IMR-90 (cell line): ENCODE measurements around the gene OSBPL2.

ENCODE experiments used
- BHLHE40 ChIP-seq: fragments of 150-350 bp; IDR thresholded peaks from 2 replicates; pipeline ENCODE4 v1.6.1; 2016; ENCODE audit warnings: mild to moderate bottlenecking, low read depth, low read length
- CTCF ChIP-seq: conservative IDR thresholded peaks from 2 replicates; pipeline ENCODE4 v1.5.1; 2012; ENCODE audit warnings: mild to moderate bottlenecking, low read depth, low read length, improper control_type of control experiment
- FOS ChIP-seq: fragments of 150-350 bp; IDR thresholded peaks from 2 replicates; pipeline ENCODE4 v1.6.1; 2016; ENCODE audit warnings: low read depth, low read length
- NFE2L2 ChIP-seq: fragments of 150-350 bp; IDR thresholded peaks from 2 replicates; pipeline ENCODE4 v1.6.1; 2016; ENCODE audit warnings: low read depth, mild to moderate bottlenecking, low read length
- POLR2A ChIP-seq: IDR thresholded peaks from 2 replicates; pipeline ENCODE4 v1.6.1; 2012; ENCODE audit warnings: mild to moderate bottlenecking, low read depth, low read length
- RAD21 ChIP-seq: IDR thresholded peaks from 2 replicates; pipeline ENCODE4 v1.6.1; 2012; ENCODE audit warnings: low read length, improper control_type of control experiment
- RFX5 ChIP-seq: IDR thresholded peaks from 2 replicates; pipeline ENCODE4 v1.8.0; 2012; ENCODE audit warnings: low read depth, mild to moderate bottlenecking, low read length, moderate library complexity
- SMC3 ChIP-seq: fragments of 150-350 bp; IDR thresholded peaks from 2 replicates; pipeline ENCODE4 v1.6.1; 2016; ENCODE audit warnings: low read depth, mild to moderate bottlenecking, antibody characterized with exemption, low read length, moderate library complexity
- TF ChIP-seq, protein P1 (sequence below): fragments of 150-350 bp; IDR thresholded peaks from 2 replicates; pipeline ENCODE4 v1.6.1; 2017; ENCODE audit warnings: mild to moderate bottlenecking, antibody characterized with exemption, low read length, low read depth

DNA sequence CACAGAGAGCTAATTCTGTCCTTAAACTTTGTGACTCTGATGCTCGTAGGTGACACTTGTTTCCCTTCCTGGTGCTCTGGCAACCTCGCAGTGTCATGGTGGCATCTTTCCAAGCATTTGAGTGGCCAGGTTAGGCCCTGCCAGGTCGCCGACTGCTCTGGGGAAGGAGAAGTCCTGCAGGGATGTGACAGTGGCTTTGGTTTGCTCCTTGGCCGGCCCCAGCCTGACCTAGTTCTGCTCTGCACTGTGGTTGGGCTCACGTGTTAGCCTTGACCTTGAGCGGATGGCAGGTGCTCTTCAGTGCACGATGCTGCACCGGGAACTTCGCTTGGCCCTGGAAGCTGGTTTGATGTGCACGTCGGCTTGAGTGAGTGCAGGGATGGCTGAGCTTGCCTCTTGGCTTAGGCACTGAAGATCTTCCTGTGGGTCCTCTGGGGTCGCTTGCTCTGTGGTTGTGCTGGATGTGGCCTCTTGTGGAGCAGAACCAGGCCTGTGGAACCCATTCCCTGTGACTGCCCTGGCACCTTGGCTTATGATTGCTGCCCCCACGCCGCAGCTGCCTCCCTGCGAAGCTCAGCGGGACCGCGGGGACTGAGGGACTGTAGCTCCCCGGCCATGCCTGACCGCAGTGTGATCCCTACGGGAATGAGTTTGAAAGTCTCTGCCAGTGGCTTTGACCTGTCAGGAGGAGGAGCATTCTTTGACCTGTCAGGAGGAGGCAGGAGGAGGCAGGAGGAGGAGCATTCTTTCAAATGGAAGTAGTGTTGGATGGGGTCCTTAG, 8.7 kb downstream of the OSBPL2 start:
- TF ChIP-seq, protein P1, sequence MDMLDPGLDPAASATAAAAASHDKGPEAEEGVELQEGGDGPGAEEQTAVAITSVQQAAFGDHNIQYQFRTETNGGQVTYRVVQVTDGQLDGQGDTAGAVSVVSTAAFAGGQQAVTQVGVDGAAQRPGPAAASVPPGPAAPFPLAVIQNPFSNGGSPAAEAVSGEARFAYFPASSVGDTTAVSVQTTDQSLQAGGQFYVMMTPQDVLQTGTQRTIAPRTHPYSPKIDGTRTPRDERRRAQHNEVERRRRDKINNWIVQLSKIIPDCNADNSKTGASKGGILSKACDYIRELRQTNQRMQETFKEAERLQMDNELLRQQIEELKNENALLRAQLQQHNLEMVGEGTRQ = no peak
- TF ChIP-seq CTCF (no peak), POLR2A (no peak), RFX5 (no peak), RAD21 (no peak), BHLHE40 (no peak), SMC3 (no peak), NFE2L2 (no peak), FOS (no peak)
